MM.1S (cell line): Measurements from ENCODE around the gene FARS2.

Source experiments
- DNase-seq: peaks from one replicate; pipeline ENCODE4 v3.0.0-alpha.2; 2015
- H2AFZ ChIP-seq: fragments of 300-600 bp; sonication (generic); 2 replicates; pipeline ENCODE4 v1.6.0; 2016; ENCODE audit warnings: antibody characterized with exemption, low read length
- H3F3A ChIP-seq: fragments of 300-600 bp; sonication (generic); 2 replicates; pipeline ENCODE4 v1.6.1; 2016; ENCODE audit warnings: mild to moderate bottlenecking, antibody characterized with exemption, low read length, moderate library complexity, mixed read lengths; ENCODE audit not compliant: insufficient read depth
- H3K27ac ChIP-seq: fragments of 300-600 bp; sonication (generic); 2 replicates; pipeline ENCODE4 v1.5.1; 2016; ENCODE audit warnings: mild to moderate bottlenecking, low read length
- H3K27me3 ChIP-seq: fragments of 300-600 bp; sonication (generic); replicated peaks from 2 replicates; pipeline ENCODE4 v1.6.0; 2016; ENCODE audit warnings: low read length; ENCODE audit not compliant: insufficient read depth
- H3K36me3 ChIP-seq: fragments of 300-600 bp; sonication (generic); replicated peaks from 2 replicates; pipeline ENCODE4 v1.6.1; 2016; ENCODE audit warnings: mild to moderate bottlenecking, low read length, mixed read lengths; ENCODE audit not compliant: insufficient read depth
- H3K4me1 ChIP-seq: fragments of 300-600 bp; sonication (generic); 2 replicates; pipeline ENCODE4 v1.6.1; 2016; ENCODE audit warnings: low read length, mixed read lengths
- H3K4me2 ChIP-seq: fragments of 300-600 bp; sonication (generic); 2 replicates; pipeline ENCODE4 v1.6.0; 2016; ENCODE audit warnings: low read depth, low read length
- H3K4me3 ChIP-seq: fragments of 300-600 bp; sonication (generic); 2 replicates; pipeline ENCODE4 v1.5.1; 2016; ENCODE audit warnings: low read length, mixed read lengths
- H3K79me2 ChIP-seq: fragments of 300-600 bp; sonication (generic); 2 replicates; pipeline ENCODE4 v1.6.1; 2016; ENCODE audit warnings: mixed run types, low read length, mixed read lengths
- H3K9ac ChIP-seq: fragments of 300-600 bp; sonication (generic); 2 replicates; pipeline ENCODE4 v1.6.1; 2016; ENCODE audit warnings: low read length, mixed read lengths
- H3K9me2 ChIP-seq: fragments of 300-600 bp; sonication (generic); replicated peaks from 2 replicates; pipeline ENCODE4 v1.6.1; 2016; ENCODE audit warnings: mild to moderate bottlenecking, low read length, mixed read lengths; ENCODE audit not compliant: insufficient read depth
- H3K9me3 ChIP-seq: fragments of 300-600 bp; sonication (generic); replicated peaks from 2 replicates; pipeline ENCODE4 v1.6.1; 2016; ENCODE audit warnings: mild to moderate bottlenecking, low read length, mixed read lengths; ENCODE audit not compliant: insufficient read depth
- H4K20me1 ChIP-seq: fragments of 300-600 bp; sonication (generic); 2 replicates; pipeline ENCODE4 v1.6.1; 2016; ENCODE audit warnings: mild to moderate bottlenecking, low read length, moderate library complexity, mixed read lengths; ENCODE audit not compliant: insufficient read depth
- CTCF ChIP-seq: fragments of 300-600 bp; sonication (generic); IDR thresholded peaks from 2 replicates; pipeline ENCODE4 v1.5.1; 2016; ENCODE audit warnings: antibody characterized with exemption, low read length, mixed read lengths
- EZH2 ChIP-seq: fragments of 300-600 bp; sonication (generic); optimal IDR thresholded peaks from 2 replicates; pipeline ENCODE3; 2017; ENCODE audit warnings: low read depth, mild to moderate bottlenecking, antibody characterized with exemption, low read length, mixed read lengths
- EZH2phosphoT487 ChIP-seq: fragments of 300-600 bp; sonication (generic); IDR thresholded peaks from 2 replicates; pipeline ENCODE4 v1.6.1; 2018; ENCODE audit warnings: antibody characterized with exemption, low read length

FARS2 gene

GRCh38 chr6:5484692-5485091 lies 223.4 kb downstream of the FARS2 start:
- H3K36me3 ChIP-seq = no peaks in the 10 kb centered on the region
- no peak overlapping the region for H3K9ac ChIP-seq
- no peak overlapping the region for H2AFZ ChIP-seq
- no peak overlapping the region for H3K4me3 ChIP-seq
- H3K9me2 ChIP-seq = no peaks in the 10 kb centered on the region
- H3K4me2 ChIP-seq = no peak overlapping the region
- no peaks in the 10 kb centered on the region for H3K4me1 ChIP-seq
- no peaks in the 10 kb centered on the region for H3K79me2 ChIP-seq
- no peak for TF ChIP-seq EZH2phosphoT487
- no peak for TF ChIP-seq EZH2
- no peak for TF ChIP-seq CTCF
- no peaks in the 10 kb centered on the region for H3K27me3 ChIP-seq
- H3K9me3 ChIP-seq = no peaks in the 10 kb centered on the region
- no peaks in the 10 kb centered on the region for H4K20me1 ChIP-seq
- no peak overlapping the region for H3K27ac ChIP-seq
- DNase-seq = no peak
- H3F3A ChIP-seq = no peaks in the 10 kb centered on the region

GRCh38 chr6:5486214-5486613 lies 224.9 kb downstream of the FARS2 start:
- TF ChIP-seq EZH2 (no peak), CTCF (no peak), EZH2phosphoT487 (no peak)
- no peaks in the 10 kb centered on the region for H3K9me2 ChIP-seq
- no peak overlapping the region for H3K4me2 ChIP-seq

GRCh38 chr6:5490501-5491069 lies 229.3 kb downstream of the FARS2 start:
- no peaks in the 10 kb centered on the region for H3K9me2 ChIP-seq
- H2AFZ ChIP-seq = no peak overlapping the region
- H3K27me3 ChIP-seq = no peaks in the 10 kb centered on the region
- no peaks in the 10 kb centered on the region for H3F3A ChIP-seq
- H3K36me3 ChIP-seq = no peaks in the 10 kb centered on the region
- H3K27ac ChIP-seq = no peak overlapping the region
- H4K20me1 ChIP-seq = no peaks in the 10 kb centered on the region
- DNase-seq = no peak
- H3K9me3 ChIP-seq = no peaks in the 10 kb centered on the region
- H3K4me3 ChIP-seq = no peak overlapping the region
- no peak overlapping the region for H3K4me2 ChIP-seq
- TF ChIP-seq CTCF = no peak
- TF ChIP-seq EZH2 = no peak
- no peak for TF ChIP-seq EZH2phosphoT487
- no peaks in the 10 kb centered on the region for H3K79me2 ChIP-seq
- H3K4me1 ChIP-seq = no peaks in the 10 kb centered on the region
- H3K9ac ChIP-seq = no peak overlapping the region

More at GRCh38 chr6:5486214-5486613, 224.9 kb downstream of the FARS2 start:
- DNase-seq = no peak
- Histone ChIP-seq H3K4me3 (no peak overlapping the region), H3K27ac (no peak overlapping the region), H4K20me1 (no peaks in the 10 kb centered on the region), H3K9me3 (no peaks in the 10 kb centered on the region), H3K9ac (no peak overlapping the region), H3F3A (no peaks in the 10 kb centered on the region), H2AFZ (no peak overlapping the region), H3K79me2 (no peaks in the 10 kb centered on the region), H3K36me3 (no peaks in the 10 kb centered on the region), H3K4me1 (no peaks in the 10 kb centered on the region), H3K27me3 (no peaks in the 10 kb centered on the region)
